DND-41 (cell line): ENCODE data around the gene MED13.

Source experiments
- ATAC-seq: fragments of 200-7000 bp; cut with Tn5 transposase; 3 replicates; pipeline ENCODE4 v1.9.1; 2021; ENCODE audit warnings: low read depth; ENCODE audit not compliant: insufficient read depth
- DNase-seq: peaks from one replicate; pipeline ENCODE4 v3.0.0-alpha.2; 2020
- H2AFZ ChIP-seq: 2 replicates; pipeline ENCODE4 v1.6.0; 2012; ENCODE audit warnings: low read depth, low read length
- H3K27ac ChIP-seq: 2 replicates; pipeline ENCODE4 v1.5.1; 2012; ENCODE audit warnings: low read length, inconsistent platforms
- H3K27me3 ChIP-seq: fragments of 200-600 bp; sonication (generic); 2 replicates; pipeline ENCODE4 v1.6.0; 2012; ENCODE audit warnings: low read length, mild to moderate bottlenecking, inconsistent platforms; ENCODE audit not compliant: insufficient read depth, poor library complexity
- H3K36me3 ChIP-seq: 2 replicates; pipeline ENCODE4 v1.5.1; 2012; ENCODE audit warnings: low read length, inconsistent platforms; ENCODE audit not compliant: insufficient read depth
- H3K4me1 ChIP-seq: 2 replicates; pipeline ENCODE4 v1.5.1; 2012; ENCODE audit warnings: mild to moderate bottlenecking, low read length; ENCODE audit not compliant: insufficient read depth
- H3K4me2 ChIP-seq: 2 replicates; pipeline ENCODE4 v1.6.0; 2012; ENCODE audit warnings: mild to moderate bottlenecking, moderate library complexity, low read length, inconsistent platforms; ENCODE audit not compliant: insufficient read depth
- H3K4me3 ChIP-seq, 2 experiments: fragments of 200-600 bp in 1 of 2; shearing (Covaris generic) in 1 of 2; 2 replicates each; pipeline ENCODE4 v1.5.1; 2012 to 2016; ENCODE audit warnings: inconsistent platforms in 2 of 2, low read length in 2 of 2, mild to moderate bottlenecking in 2 of 2, low read depth in 1 of 2, moderate library complexity in 1 of 2
- H3K79me2 ChIP-seq: 2 replicates; pipeline ENCODE4 v1.6.0; 2012; ENCODE audit warnings: low read length, inconsistent platforms; ENCODE audit not compliant: insufficient read depth
- H3K9ac ChIP-seq: 2 replicates; pipeline ENCODE4 v1.6.0; 2012; ENCODE audit warnings: low read depth, mild to moderate bottlenecking, inconsistent platforms, low read length, moderate library complexity
- H3K9me3 ChIP-seq: 2 replicates; pipeline ENCODE4 v1.5.1; 2012; ENCODE audit warnings: low read length, moderate library complexity, mild to moderate bottlenecking, inconsistent platforms; ENCODE audit not compliant: insufficient read depth, severe bottlenecking
- H4K20me1 ChIP-seq: 2 replicates; pipeline ENCODE4 v1.6.0; 2012; ENCODE audit warnings: low read length; ENCODE audit not compliant: insufficient read depth
- CTCF ChIP-seq: IDR thresholded peaks from 2 replicates; pipeline ENCODE4 v1.5.1; 2012; ENCODE audit warnings: borderline replicate concordance, low read length, moderate library complexity, mild to moderate bottlenecking; ENCODE audit not compliant: poor library complexity, severe bottlenecking; ENCODE audit errors: extremely low read depth
- EZH2 ChIP-seq: IDR thresholded peaks from 3 replicates; pipeline ENCODE4 v1.6.1; 2012; ENCODE audit warnings: borderline replicate concordance, low read depth, mild to moderate bottlenecking, moderate library complexity, low read length, inconsistent platforms; ENCODE audit not compliant: severe bottlenecking

MED13 gene

GRCh38 chr17:62083651-62084050 lies 18.6 kb upstream of the MED13 start:
- Histone ChIP-seq H2AFZ (no peak overlapping the region), H3K4me2 (no peak overlapping the region), H3K4me3 (no peak overlapping the region), H3K9ac (no peak overlapping the region), H3K4me1 (no peaks in the 10 kb centered on the region), H3K27me3 (no peaks in the 10 kb centered on the region), H3K27ac (no peak overlapping the region), H4K20me1 (no peaks in the 10 kb centered on the region), H3K79me2 (no peaks in the 10 kb centered on the region), H3K9me3 (no peaks in the 10 kb centered on the region), H3K36me3 (no peaks in the 10 kb centered on the region)
- no peak for TF ChIP-seq EZH2
- ATAC-seq (no peak), DNase-seq (no peak)

GRCh38 chr17:62080647-62081046 lies 15.6 kb upstream of the MED13 start:
- ATAC-seq (no peak), DNase-seq (no peak)
- Histone ChIP-seq H3K4me2 (no peak overlapping the region), H3K9ac (no peak overlapping the region), H3K27ac (no peak overlapping the region), H3K79me2 (no peaks in the 10 kb centered on the region), H3K27me3 (peaks cover 14% of the 10 kb centered on the region), H3K9me3 (no peaks in the 10 kb centered on the region), H2AFZ (no peak overlapping the region), H4K20me1 (no peaks in the 10 kb centered on the region), H3K4me1 (no peaks in the 10 kb centered on the region), H3K4me3 (no peak overlapping the region), H3K36me3 (no peaks in the 10 kb centered on the region)
- TF ChIP-seq CTCF = no peak
- TF ChIP-seq EZH2 = no peak

- Histone ChIP-seq H3K27ac (no peak overlapping the region), H3K79me2 (no peaks in the 10 kb centered on the region), H3K4me2 (no peak overlapping the region), H3K27me3 (peaks cover 14% of the 10 kb centered on the region), H3K9me3 (no peaks in the 10 kb centered on the region), H3K9ac (no peak overlapping the region), H2AFZ (no peak overlapping the region), H3K36me3 (no peaks in the 10 kb centered on the region), H4K20me1 (no peaks in the 10 kb centered on the region), H3K4me3 (no peak overlapping the region), H3K4me1 (no peaks in the 10 kb centered on the region)
- ATAC-seq (no peak), DNase-seq (no peak)
- TF ChIP-seq EZH2 (no peak), CTCF (no peak)
Observed at GRCh38 chr17:62078009-62078408, 12.9 kb upstream of the MED13 start.

- no peaks in the 10 kb centered on the region for H3K4me1 ChIP-seq
- no peaks in the 10 kb centered on the region for H3K36me3 ChIP-seq
- no peaks in the 10 kb centered on the region for H4K20me1 ChIP-seq
- ATAC-seq = no peak
- peaks cover 14% of the 10 kb centered on the region for H3K27me3 ChIP-seq
- H2AFZ ChIP-seq = no peak overlapping the region
- no peaks in the 10 kb centered on the region for H3K79me2 ChIP-seq
- H3K27ac ChIP-seq = no peak overlapping the region
- H3K4me2 ChIP-seq = no peak overlapping the region
- no peak for DNase-seq
- no peak overlapping the region for H3K9ac ChIP-seq
- no peaks in the 10 kb centered on the region for H3K9me3 ChIP-seq
- TF ChIP-seq CTCF (no peak), EZH2 (no peak)
- H3K4me3 ChIP-seq = no peak overlapping the region
Observed at GRCh38 chr17:62076864-62077788, 12.0 kb upstream of the MED13 start.
